Activated CD4-positive, CD25-positive, alpha-beta regulatory T cell treated with anti-CD3 and anti-CD28 coated beads, Interleukin-2, amount 50 U/mL, for 16 hours (primary cell): ENCODE data around the gene CLASRP.
"Not testable (repeated sequence)": the region's sequence is repeated elsewhere in the genome, so short reads cannot be mapped to it uniquely, and the experiment has no call there.

Experiments
- DNase-seq: peaks from one replicate; pipeline ENCODE4 v3.0.0-alpha.2; 2020; ENCODE audit warnings: low read depth, low spot score

CLASRP gene

GRCh38 chr19:45103508-45104319 lies 64.9 kb downstream of the CLASRP start:
- DNase-seq = no peak

- DNase-seq = no peak
Measured at GRCh38 chr19:45104658-45105349, 66.0 kb downstream of the CLASRP start.

DNA sequence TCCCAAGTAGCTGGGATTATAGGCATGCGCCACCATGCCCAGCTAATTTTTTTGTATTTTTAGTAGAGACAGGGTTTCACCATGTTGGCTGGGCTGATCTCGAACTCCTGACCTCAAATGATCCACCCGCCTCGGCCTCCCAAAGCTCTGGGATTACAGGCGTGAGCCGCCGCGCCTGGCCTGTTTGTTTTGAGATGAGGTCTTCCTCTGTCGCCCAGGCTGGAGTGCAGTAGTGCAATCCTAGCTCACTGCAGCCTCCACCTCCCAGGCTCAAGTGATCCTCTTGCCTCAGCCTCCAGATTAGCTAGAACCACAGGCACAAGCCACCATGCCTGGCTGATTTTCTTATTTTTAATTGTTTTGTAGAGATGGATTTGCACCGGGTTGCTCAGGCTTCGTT lies 67.5 kb downstream of the CLASRP start:
- not testable (repeated sequence) for DNase-seq

DNA sequence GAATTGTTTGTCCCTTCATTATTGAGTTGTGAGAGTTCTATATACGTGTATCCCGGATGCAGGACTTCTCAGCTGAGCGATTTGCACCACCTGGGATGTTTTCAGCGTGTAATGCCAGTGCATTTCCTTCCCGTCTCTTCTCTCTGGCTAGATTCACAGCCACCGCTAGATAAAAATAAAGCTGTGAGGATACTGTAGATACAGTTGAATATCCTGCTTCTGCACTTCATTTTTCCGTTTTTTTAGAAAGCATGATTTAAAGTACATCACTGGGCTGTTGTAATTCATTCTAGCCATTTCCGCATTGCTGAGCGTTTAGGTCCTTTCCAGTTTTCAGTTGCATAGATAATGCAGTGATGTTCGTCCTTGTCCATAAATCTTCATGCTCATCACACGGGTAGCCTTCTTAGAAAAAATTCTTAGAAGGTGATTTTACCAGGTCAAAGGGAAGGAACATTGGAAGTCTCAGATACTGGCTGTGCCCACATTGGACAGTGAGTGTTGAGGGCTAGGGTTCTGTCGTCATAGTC lies 68.8 kb downstream of the CLASRP start:
- DNase-seq = no peak

GRCh38 chr19:45110851-45111266 lies 72.0 kb downstream of the CLASRP start:
- no peak for DNase-seq

DNA sequence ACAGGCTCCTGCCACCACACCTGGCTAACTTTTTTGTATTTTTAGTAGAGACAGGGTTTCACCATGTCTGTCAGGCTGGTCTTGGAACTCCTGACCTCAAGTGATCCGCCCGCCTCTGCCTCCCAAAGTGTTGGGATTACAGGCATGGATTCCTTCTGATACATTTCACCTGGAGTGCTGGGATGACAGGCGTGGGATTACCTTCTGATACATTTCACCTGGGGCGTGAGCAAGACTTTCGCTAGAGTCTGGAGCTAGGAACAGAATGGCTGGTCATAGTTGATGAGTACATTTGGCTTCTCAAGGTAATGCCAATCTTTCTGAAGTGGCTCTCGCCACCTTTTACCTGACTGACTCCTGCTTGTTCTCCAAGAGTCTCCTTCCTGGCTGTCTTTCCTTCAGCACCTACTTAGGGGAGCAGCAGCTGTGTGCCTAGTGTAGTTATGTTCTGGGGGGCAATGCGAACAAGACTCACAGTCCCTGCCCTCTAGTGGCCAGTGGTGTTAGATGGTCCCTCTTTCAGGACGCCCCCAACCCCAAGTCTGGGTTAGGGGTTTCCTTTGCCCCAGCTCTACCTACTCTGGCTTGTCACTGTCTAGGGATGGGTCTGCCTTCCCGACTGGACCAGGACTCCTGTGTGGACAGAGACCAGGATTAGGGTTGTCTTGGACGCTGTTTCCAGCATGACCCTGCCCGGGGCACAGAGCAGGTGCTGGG lies 73.4 kb downstream of the CLASRP start:
- no peak for DNase-seq

DNA sequence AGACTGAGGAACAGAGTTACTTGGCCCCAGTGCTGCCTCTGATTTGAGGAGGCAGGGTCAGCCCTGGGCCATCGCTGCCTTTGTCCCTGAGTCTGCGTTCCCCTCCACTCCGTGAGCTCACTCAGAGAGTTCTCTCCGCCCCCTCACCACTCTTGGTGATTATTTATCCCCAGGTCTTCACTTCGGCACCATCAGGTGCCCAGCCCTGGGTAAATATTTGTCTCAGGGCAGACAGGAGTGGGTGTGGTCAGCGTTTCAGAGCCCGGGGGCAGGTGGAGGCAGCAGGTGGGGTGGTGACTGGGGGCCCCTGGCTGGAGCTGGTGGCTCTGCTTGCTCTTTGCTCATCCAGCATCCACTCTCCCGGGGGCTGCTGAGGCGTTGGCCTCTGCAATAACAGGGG lies 74.8 kb downstream of the CLASRP start:
- no peak for DNase-seq

GRCh38 chr19:45114116-45114515 lies 75.3 kb downstream of the CLASRP start:
- no peak for DNase-seq

DNA sequence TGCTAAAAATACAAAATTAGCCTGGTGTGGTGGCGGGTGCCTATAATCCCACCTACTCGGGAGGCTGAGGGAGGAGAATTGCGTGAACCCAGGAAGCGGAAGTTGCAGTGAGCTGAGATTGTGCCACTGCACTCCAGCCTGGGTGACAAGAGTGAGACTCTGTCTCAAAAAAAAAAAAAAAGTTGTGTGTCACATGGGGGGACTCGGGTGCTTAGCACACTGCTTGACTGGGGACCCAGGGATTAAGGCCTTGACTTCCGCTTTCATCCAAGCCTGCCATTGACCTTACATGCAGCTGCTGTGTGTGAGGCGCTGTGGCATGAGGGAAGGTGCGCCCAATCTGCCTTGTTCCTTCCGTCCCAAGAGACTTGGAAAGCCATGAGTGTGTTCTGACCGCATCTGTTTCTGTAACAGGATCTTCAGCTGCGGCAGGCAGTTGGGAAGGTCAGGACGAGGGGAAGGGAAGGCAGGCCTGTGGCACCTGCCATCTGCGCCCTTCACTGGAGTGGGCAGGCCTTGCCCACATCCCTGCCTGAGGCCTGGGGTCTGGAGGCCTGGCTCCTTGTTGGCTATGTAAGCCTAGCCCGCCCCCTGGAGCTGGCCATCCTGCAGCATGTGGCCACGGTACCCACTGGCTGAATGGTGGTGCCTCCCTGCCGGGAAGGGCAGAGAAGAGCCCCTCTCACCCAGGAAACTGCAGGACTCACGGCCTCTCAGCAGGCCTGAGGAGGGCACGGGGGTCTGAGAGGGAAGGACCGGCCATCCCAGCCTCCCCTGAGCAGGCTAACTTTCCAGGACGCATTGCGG lies 77.2 kb downstream of the CLASRP start:
- DNase-seq = no peak

DNA sequence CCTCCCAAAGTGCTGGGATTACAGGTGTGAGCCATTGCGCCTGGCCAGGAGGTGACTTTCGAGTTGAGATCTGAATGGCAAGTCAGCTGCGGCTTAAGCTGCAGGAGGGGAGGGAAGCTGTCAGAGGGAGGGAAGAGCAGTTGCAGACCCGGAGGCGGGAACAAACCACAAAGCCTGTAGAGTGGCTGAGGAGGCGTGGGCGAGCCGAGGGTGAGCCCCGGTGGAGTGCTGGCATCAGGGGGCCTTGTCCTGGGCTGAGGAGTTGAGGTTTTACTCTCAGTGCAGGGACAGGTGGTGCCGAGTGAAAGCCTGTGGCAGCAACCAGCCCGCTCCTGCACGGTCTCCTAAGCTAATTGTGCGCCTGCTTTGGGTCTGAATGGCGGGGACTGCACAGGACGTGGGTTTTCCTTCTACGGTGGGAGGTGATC lies 78.3 kb downstream of the CLASRP start:
- no peak for DNase-seq

DNA sequence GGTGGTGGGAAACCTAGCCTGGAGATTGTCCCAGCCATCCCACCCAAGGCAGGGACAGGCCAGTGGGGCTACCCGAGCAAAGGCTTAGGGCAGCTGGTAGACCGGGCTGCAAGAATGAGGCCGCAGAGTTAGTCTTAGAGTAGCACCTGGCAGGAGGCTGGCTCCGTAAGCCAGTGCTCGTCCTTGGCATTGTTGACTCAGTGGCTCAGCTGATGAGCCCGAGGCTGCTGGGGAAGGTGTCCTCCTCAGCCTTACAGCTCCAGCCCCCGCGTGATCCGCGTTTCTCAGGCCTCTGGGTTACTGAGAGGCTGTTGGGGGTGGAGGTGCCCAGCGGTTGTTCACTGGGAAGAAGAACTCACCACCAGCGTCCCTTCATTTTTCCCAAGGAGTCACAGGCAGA lies 78.8 kb downstream of the CLASRP start:
- no peak for DNase-seq

- DNase-seq = no peak
Measured at GRCh38 chr19:45118106-45118505, 79.3 kb downstream of the CLASRP start.

GRCh38 chr19:45118591-45119355 lies 79.9 kb downstream of the CLASRP start:
- DNase-seq = not testable (repeated sequence)

DNA sequence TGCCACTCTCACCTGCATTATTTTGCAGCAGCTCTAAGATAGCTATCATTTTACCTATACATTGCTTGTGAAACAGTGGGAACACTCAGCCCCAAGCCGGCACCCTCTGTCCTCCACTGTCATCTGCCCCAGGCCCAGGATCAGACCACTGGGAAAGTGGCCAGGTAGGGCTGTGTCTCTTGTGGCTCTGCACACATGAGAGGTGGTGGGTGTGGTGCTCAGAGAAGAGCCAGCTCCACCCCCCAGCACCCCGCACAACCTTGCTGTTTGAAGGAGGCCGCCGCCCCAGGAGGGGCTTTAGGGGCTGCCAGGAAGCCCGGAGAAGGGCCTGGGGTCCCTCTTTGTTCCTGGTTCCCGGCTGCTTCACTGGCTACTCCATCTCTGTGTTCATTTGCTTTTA lies 80.7 kb downstream of the CLASRP start:
- DNase-seq = no peak
